CD4-positive, alpha-beta memory T cell (primary cell): ENCODE measurements around the gene GMIP. TPM values are rescaled to one million over a fixed set of nuclear protein-coding genes. Genes with fewer than 3 reads are reported as not detected.

Source experiments
- CTCF ChIA-PET: fragments of 350-600 bp; sonication (Branson Sonifier 250); formaldehyde crosslinking; loops from one replicate; lab custom pipeline; 2021; ENCODE audit warnings: inconsistent platforms; ENCODE audit not compliant: partially characterized antibody; lab: Charles Lee
- POLR2A ChIA-PET: fragments of 350-600 bp; sonication (Branson Sonifier 250); formaldehyde crosslinking; loops from one replicate; lab custom pipeline; 2021; ENCODE audit not compliant: partially characterized antibody; lab: Charles Lee
- DNase-seq, 5 donors: peaks; one replicate each; pipeline versions ENCODE4 v3.0.0 to v3.0.0-alpha.2; 2020 to 2022; ENCODE audit warnings: mixed read lengths in 1 of 5
- H3K27ac ChIP-seq: one replicate; pipeline ENCODE4 v1.7.0; 2013; ENCODE audit warnings: low read depth, low read length
- H3K27me3 ChIP-seq: 2 replicates; pipeline ENCODE4 v1.7.0; 2013; ENCODE audit warnings: mild to moderate bottlenecking, low read length, moderate library complexity; ENCODE audit not compliant: insufficient read depth
- H3K36me3 ChIP-seq: 2 replicates; pipeline ENCODE4 v1.7.0; 2013; ENCODE audit warnings: mild to moderate bottlenecking, low read length, moderate library complexity; ENCODE audit not compliant: insufficient read depth
- H3K4me1 ChIP-seq: 2 replicates; pipeline ENCODE4 v1.7.0; 2013; ENCODE audit warnings: mild to moderate bottlenecking, low read length, moderate library complexity; ENCODE audit not compliant: insufficient read depth
- H3K4me3 ChIP-seq, 2 donors: one replicate each; pipeline ENCODE4 v1.7.0; 2013; ENCODE audit warnings: low read length in 2 of 2, mild to moderate bottlenecking in 1 of 2
- H3K9me3 ChIP-seq, 2 donors: one replicate each; pipeline ENCODE4 v1.7.0; 2013; ENCODE audit warnings: low read length in 2 of 2, control low read depth in 1 of 2; ENCODE audit not compliant: control insufficient read depth in 1 of 2
- H3K27ac Mint-ChIP-seq, 7 donors: one replicate each; pipeline ENCODE4 v1.8.0; 2020 to 2021; ENCODE audit warnings: mixed read lengths in 7 of 7, mild to moderate bottlenecking in 6 of 7, inconsistent platforms in 3 of 7, moderate library complexity in 3 of 7
- H3K27me3 Mint-ChIP-seq, 2 donors: one replicate each; pipeline ENCODE4 v1.8.0; 2020 to 2021; ENCODE audit warnings: mixed read lengths in 2 of 2
- H3K36me3 Mint-ChIP-seq, 2 donors: one replicate each; pipeline ENCODE4 v1.8.0; 2020 to 2021; ENCODE audit warnings: mixed read lengths in 2 of 2, inconsistent platforms in 1 of 2, mild to moderate bottlenecking in 1 of 2
- H3K4me1 Mint-ChIP-seq, 4 donors: one replicate each; pipeline ENCODE4 v1.8.0; 2020 to 2021; ENCODE audit warnings: mixed read lengths in 4 of 4, mild to moderate bottlenecking in 1 of 4
- H3K4me3 Mint-ChIP-seq, 8 donors: one replicate each; pipeline ENCODE4 v1.8.0; 2020 to 2021; ENCODE audit warnings: mixed read lengths in 8 of 8, mild to moderate bottlenecking in 7 of 8, moderate library complexity in 6 of 8, inconsistent platforms in 3 of 8
- H3K9me3 Mint-ChIP-seq, 8 donors: one replicate each; pipeline ENCODE4 v1.8.0; 2020 to 2021; ENCODE audit warnings: mixed read lengths in 8 of 8, mild to moderate bottlenecking in 5 of 8, inconsistent platforms in 3 of 8, moderate library complexity in 1 of 8
- intact Hi-C: fragments of 100-400 bp; cut with micrococcal nuclease; formaldehyde crosslinking; loops from one replicate; pipeline ENCODE4 v1.15.1; 2023
- polyA plus RNA-seq, 2 donors: library from polyadenylated mRNA; unstranded; fragments of 300-500 nt; fragmentation: Illumina TruSeq; gene quantifications; one replicate each; pipeline ENCODE4 v1.2.3, GENCODE V29; 2021
- total RNA-seq, 2 experiments: library from RNA; stranded (reverse); gene quantifications; one replicate each; pipeline ENCODE4 v1.2.3, GENCODE V29; 2021

The GMIP gene
- total and polyA plus RNA-seq, 4 experiments from 2014 or later: 28.4 to 105 (median 75.2) TPM

- Histone ChIP-seq H3K27ac (peak overlapping the region; percentile 80), H3K4me3 (peak overlapping the region; percentile 68 to 73), H3K4me1 (peaks cover 22% of the 10 kb centered on the region), H3K9me3 (no peaks in the 10 kb centered on the region), H3K36me3 (peaks cover 9% of the 10 kb centered on the region), H3K27me3 (no peaks in the 10 kb centered on the region)
- ChIA-PET CTCF (interaction anchor here (0.7 to 1.2 kb wide), 2 partner anchors 18 to 71 kb away, joined by 3 read pairs; no protein-coding TSS in a partner anchor), POLR2A (interaction anchor here (0.6 to 6.0 kb wide), 22 partner anchors 8 to 1055 kb away, joined by 3 to 75 read pairs (median 4); partner anchors contain the start of genes GMIP, PBX4, ZNF101 and ZNF253)
- peak in 1 of 5 donors; percentile 38 for DNase-seq
- peaks cover 10 to 42% of the 10 kb centered on the region in 2 donors for H3K36me3 Mint-ChIP-seq
- H3K4me1 Mint-ChIP-seq: peaks cover 16 to 36% (median 28%) of the 10 kb centered on the region in 4 donors
- peak overlapping the region; percentile 89 to 98 (median 95) for H3K27ac Mint-ChIP-seq
- H3K9me3 Mint-ChIP-seq: peaks cover 0 to 2% (median 0%) of the 10 kb centered on the region in 8 donors
- no peaks in the 10 kb centered on the region for H3K27me3 Mint-ChIP-seq
- intact Hi-C loops: loop anchor here (1.0 kb wide), 1 partner anchor 8 kb away; the partner anchor contains the start of gene PBX4
- H3K4me3 Mint-ChIP-seq: peak overlapping the region; percentile 92 to 99 (median 93)
These were observed 16.7 kb downstream of the GMIP start for GRCh38 chr19:19626516-19627472.

GRCh38 chr19:19624032-19624570, 19.4 kb downstream of the GMIP start:
- ChIA-PET POLR2A (interaction anchor here (0.6 to 1.1 kb wide), 3 partner anchors 44 to 61 kb away, joined by 3 read pairs; no protein-coding TSS in a partner anchor), CTCF (interaction anchor here (0.7 to 1.8 kb wide), 3 partner anchors 10 to 21 kb away, joined by 3 to 5 read pairs (median 5); no protein-coding TSS in a partner anchor)
- H3K36me3 ChIP-seq: peaks cover 9% of the 10 kb centered on the region
- Mint-ChIP-seq H3K9me3 (peaks cover 0 to 2% (median 0%) of the 10 kb centered on the region in 8 donors), H3K4me1 (peaks cover 18 to 40% (median 32%) of the 10 kb centered on the region in 4 donors), H3K4me3 (peak overlapping the region in 1 of 8 donors; percentile 31), H3K27ac (peak overlapping the region in 5 of 7 donors; percentile 9 to 65 (median 41)), H3K36me3 (peaks cover 10 to 31% of the 10 kb centered on the region in 2 donors), H3K27me3 (no peaks in the 10 kb centered on the region)
- no peak overlapping the region for H3K4me3 ChIP-seq
- H3K9me3 ChIP-seq: no peaks in the 10 kb centered on the region
- intact Hi-C loops: no loop called here
- H3K27ac ChIP-seq: no peak overlapping the region
- peak in 1 of 5 donors; percentile 31 for DNase-seq
- peaks cover 27% of the 10 kb centered on the region for H3K4me1 ChIP-seq
- H3K27me3 ChIP-seq: no peaks in the 10 kb centered on the region

- H3K9me3 ChIP-seq: no peaks in the 10 kb centered on the region
- intact Hi-C loops: no loop called here
- Mint-ChIP-seq H3K9me3 (no peaks in the 10 kb centered on the region), H3K27ac (no peak overlapping the region), H3K27me3 (no peaks in the 10 kb centered on the region), H3K4me1 (peaks cover 21 to 41% (median 33%) of the 10 kb centered on the region in 4 donors), H3K4me3 (no peak overlapping the region), H3K36me3 (peaks cover 10 to 31% of the 10 kb centered on the region in 2 donors)
- peak in 1 of 5 donors; percentile 16 for DNase-seq
- peaks cover 9% of the 10 kb centered on the region for H3K36me3 ChIP-seq
- H3K27ac ChIP-seq: no peak overlapping the region
- H3K4me3 ChIP-seq: no peak overlapping the region
- ChIA-PET POLR2A (interaction anchor here (1.0 to 1.1 kb wide), 3 partner anchors 44 to 46 kb away, joined by 3 read pairs; no protein-coding TSS in a partner anchor), CTCF (interaction anchor here (1.0 to 1.8 kb wide), 3 partner anchors 11 to 26 kb away, joined by 3 to 5 read pairs (median 3); no protein-coding TSS in a partner anchor)
- H3K4me1 ChIP-seq: peaks cover 27% of the 10 kb centered on the region
- no peaks in the 10 kb centered on the region for H3K27me3 ChIP-seq
These were observed 20.1 kb downstream of the GMIP start for GRCh38 chr19:19623383-19623782.

- peak overlapping the region in 5 of 7 donors; percentile 79 to 89 (median 86) for H3K27ac Mint-ChIP-seq
- intact Hi-C loops: loop anchor here (2.0 to 5.0 kb wide), 2 partner anchors 23 to 42 kb away; partner anchors contain the start of genes ATP13A1 and GMIP
- DNase-seq: peak in 1 of 5 donors; percentile 5
- Histone ChIP-seq H3K4me1 (peaks cover 40% of the 10 kb centered on the region), H3K9me3 (no peaks in the 10 kb centered on the region), H3K36me3 (peaks cover 9% of the 10 kb centered on the region), H3K27ac (no peak overlapping the region), H3K27me3 (no peaks in the 10 kb centered on the region), H3K4me3 (no peak overlapping the region)
- H3K9me3 Mint-ChIP-seq: no peaks in the 10 kb centered on the region
- peaks cover 10 to 29% of the 10 kb centered on the region in 2 donors for H3K36me3 Mint-ChIP-seq
- H3K27me3 Mint-ChIP-seq: no peaks in the 10 kb centered on the region
- H3K4me1 Mint-ChIP-seq: peaks cover 29 to 52% (median 42%) of the 10 kb centered on the region in 4 donors
- ChIA-PET POLR2A (interaction anchor here (1.0 to 6.1 kb wide), 5 partner anchors 12 to 24 kb away, joined by 3 to 56 read pairs (median 11); partner anchors contain the start of gene GMIP), CTCF (interaction anchor here (0.9 to 4.3 kb wide), 4 partner anchors 14 to 87 kb away, joined by 3 to 21 read pairs (median 4); no protein-coding TSS in a partner anchor)
- peak overlapping the region in 1 of 8 donors; percentile 6 for H3K4me3 Mint-ChIP-seq
These were observed 23.6 kb downstream of the GMIP start for GRCh38 chr19:19619849-19620210.

GRCh38 chr19:19619181-19619848, 24.1 kb downstream of the GMIP start:
- CTCF ChIA-PET: interaction anchor here (0.6 to 4.3 kb wide), 2 partner anchors 10 to 67 kb away, joined by 5 to 21 read pairs; no protein-coding TSS in a partner anchor
- H3K4me1 Mint-ChIP-seq: peaks cover 29 to 48% (median 39%) of the 10 kb centered on the region in 4 donors
- no peaks in the 10 kb centered on the region for H3K27me3 ChIP-seq

More at GRCh38 chr19:19619181-19619848, 24.1 kb downstream of the GMIP start:
- Histone ChIP-seq H3K9me3 (no peaks in the 10 kb centered on the region), H3K4me1 (peaks cover 45% of the 10 kb centered on the region), H3K36me3 (peaks cover 9% of the 10 kb centered on the region), H3K27ac (peak overlapping the region; percentile 64), H3K4me3 (no peak overlapping the region)
- intact Hi-C loops: loop anchor here (2.0 to 5.0 kb wide), 2 partner anchors 23 to 43 kb away; partner anchors contain the start of genes ATP13A1 and GMIP
- DNase-seq: peak in 1 of 5 donors; percentile 8
- H3K9me3 Mint-ChIP-seq: no peaks in the 10 kb centered on the region
- H3K4me3 Mint-ChIP-seq: peak overlapping the region; percentile 84 to 98 (median 94)
- H3K27ac Mint-ChIP-seq: peak overlapping the region; percentile 86 to 99 (median 97)
- POLR2A ChIA-PET: interaction anchor here (0.8 to 6.1 kb wide), 11 partner anchors 8 to 202 kb away, joined by 3 to 56 read pairs (median 7); partner anchors contain the start of genes ATP13A1, GMIP and ZNF506
- no peaks in the 10 kb centered on the region for H3K27me3 Mint-ChIP-seq
- H3K36me3 Mint-ChIP-seq: peaks cover 10 to 26% of the 10 kb centered on the region in 2 donors
